ENCODE measurements around the gene ZMYND12.

DNA sequence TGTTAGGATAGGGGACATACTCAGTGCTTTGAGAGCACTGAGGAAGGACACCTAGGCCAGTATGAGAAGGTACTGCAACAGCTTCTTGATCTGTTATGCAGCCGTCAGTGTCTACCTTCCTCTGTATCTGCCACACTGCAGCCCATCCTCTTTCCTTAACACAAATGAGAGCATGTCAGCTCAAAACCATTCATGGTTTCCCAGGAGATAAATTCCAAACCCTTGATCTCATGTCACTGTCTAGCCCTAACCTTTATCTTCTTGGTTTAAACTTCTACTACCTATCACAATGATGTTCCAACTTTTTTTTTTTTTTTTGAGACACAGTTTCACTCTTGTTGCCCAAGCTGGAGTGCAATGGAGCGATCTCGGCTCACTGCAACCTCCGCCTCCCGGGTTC is 1.4 kb downstream of the ZMYND12 start:
- TF ChIP-seq EP300 (IDR thresholded peaks at IDR 0.05) (no peak), POLR2A (IDR thresholded peaks at IDR 0.05) (no peak)
